Dedifferentiated amniotic fluid mesenchymal stem cell (primary cell): ENCODE data around the gene EXOC6B.

Source experiments
- DNase-seq: peaks from one replicate; pipeline ENCODE4 v3.0.0-alpha.2; 2016; ENCODE audit errors: extremely low spot score

EXOC6B gene

DNA sequence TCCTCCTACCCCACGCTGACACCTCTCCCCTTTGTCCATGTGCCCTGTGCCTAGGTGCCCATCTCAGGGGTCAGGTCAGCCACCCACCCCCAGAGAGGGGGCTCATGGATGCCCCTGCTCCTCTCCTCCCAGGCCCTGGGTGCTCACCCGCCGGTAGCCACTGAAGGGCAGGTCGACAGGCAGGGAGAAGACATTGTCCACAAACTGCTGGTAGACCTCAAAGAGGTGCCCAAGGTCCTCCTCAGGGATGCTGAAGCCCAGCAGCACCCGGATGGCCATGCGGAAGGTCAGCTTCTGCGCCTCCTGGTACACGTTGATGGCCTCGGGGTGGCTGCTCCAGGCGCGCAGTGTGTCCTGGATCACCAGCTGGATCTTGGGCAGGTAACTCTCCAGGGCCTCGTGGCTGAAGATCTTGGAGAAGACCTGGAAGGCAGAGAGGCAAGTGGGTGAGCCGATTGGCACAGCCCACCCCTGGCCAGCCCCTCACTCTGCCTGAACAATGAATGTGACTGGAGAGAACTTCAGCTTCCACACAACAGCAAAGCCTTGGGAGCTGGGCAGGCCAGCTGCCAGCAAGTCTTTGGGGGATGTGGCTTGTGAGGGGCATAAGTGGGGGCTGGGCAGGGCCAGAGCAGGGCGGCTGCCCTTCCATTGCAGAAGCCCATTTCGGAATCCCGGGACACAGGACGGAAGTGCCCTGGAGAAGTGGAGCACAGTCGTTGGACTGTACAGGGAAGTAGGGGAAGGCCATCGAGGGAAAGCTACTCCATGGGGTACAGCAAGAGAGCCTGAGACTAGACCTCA is 690.6 kb downstream of the EXOC6B start:
- DNase-seq: no peak

DNA sequence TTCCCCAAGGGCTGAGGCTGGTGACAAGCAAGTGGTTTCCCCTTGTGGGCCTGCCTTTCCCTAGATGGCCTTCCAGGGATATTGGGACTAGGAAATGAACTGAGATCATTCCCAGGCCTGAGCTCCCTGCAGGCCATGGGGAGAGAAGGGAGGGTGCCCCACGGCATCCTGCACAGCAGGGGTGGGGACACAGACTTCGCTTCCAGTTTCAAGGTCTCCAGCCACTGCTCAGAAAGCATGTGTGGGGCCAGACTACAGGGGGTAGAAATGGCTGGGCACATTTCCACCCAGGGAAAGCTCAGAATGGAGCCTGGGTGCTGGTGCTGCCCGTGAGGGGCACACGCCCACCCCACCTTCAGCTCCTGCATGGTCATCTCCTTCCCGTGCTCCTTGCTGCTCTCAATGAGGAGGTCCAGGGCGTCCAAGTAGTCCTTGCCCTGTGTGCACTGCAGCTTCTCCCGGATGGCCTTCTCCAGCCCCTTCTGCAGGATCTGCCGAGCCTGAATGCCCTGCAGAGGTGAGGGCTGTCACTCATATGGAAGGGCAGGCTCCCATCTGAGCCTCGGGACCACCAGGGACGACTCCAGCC is 691.3 kb downstream of the EXOC6B start:
- no peak for DNase-seq

DNA sequence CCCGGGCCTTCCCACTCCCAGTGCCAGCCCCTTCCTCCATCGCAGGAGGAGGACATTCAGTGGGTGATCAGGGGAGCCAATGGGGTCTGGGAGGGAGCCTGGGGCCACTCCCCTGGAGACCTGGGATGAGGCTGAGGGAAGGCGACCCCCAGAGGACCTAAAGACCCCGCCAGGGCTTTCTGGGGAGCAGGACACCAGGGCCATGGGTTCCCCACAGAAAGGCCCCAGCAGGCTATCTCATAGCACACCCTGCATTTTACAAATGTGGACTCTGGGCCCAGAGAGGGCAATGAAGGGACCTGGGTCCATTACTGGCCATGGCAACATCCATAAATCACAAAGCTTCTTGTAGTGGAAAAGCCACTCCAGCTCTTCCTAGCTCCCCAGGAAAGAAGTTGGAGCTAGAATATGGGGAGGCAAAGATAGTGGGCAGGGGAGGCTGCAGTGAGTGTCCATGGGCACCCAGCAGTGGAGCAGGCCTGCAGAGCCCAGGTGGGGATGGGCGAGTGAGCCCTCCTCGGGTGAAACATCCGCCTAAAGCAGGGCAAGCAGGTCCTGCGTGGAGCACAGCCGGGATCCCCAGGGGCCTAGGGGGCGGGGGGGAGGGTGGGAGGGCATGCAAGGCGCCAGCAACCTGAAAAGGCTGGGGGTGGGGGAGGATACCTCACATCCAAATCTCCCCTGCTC is 692.0 kb downstream of the EXOC6B start:
- DNase-seq: no peak

DNA sequence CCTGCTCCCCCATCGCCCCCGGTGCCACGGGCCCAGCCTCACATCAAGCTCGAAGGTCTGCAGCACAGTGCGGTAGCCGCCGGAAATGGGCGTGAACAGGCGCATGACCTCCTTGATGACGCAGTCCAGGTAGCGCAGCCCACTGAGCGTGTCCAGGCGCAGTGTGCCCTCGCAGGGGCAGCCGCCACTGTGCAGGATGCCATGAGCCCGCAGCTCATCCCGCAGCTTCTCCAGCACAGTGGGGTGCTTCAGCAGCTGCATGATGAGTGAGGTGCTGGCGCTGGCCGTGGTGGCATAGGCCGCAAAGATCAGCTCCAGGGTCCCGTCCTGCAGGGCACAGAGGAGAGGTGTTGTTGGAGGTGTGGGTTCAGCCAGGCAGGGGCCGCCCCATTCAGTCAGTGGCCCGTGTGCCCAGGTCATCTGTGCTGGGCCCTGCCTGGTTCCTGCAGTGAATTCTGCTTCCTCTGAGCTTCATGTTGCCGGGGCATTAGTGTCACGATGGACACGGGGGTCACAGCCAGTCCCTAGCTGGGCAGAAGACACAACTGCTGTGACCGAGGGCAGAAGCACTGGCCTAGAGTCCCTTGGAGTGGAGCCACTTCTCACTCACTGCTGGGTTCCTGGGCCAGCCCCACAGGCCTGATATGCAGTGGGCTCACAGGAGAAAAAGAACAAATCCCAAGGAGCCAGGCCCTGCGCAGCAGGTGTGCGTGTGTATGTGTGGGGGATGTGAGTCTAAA is 692.7 kb downstream of the EXOC6B start:
- no peak for DNase-seq

DNA sequence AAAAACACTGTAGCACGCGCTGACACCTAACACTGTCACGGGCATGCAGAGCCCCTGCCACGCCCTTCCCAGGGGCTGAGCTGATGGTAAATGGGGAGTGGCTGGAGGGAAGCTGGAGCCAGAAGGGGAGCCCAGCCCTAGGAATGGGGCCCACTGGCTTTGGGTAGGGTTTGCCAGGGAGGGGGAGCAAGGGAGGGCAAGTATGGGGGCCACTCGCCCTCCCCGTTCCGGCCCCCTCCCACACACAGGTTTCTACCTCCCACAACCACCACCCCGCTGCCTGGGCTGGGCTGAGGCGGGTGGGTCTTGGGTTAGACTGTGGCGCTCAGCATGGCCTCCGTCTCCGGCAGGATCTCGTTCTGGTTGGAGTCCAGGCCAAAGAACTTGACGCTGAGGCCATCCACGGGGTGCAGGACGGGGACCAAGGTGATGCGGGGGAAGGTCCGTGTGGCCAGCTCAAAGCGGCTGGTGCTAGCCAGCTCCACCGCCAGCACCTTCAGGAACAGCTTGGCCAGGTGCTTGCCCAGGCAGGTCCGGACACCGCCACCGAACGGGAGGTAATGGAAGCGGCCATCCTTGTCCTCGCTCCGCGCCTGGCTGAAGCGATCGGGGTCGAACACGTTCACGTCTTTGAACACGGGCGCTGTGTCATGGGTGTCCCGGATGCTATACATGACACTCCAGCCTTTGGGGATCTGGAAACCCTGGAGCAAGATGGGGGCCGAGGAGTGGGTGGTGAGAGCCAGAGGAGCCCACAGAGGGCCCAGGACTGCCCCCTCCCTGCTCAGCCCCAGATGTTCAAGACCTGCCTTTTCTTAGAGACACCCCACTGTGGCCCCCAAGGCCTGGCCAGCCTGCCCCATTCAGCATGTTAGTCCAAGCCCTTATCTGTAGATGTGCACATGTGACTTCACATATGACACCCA is 693.7 kb downstream of the EXOC6B start:
- DNase-seq: no peak

DNA sequence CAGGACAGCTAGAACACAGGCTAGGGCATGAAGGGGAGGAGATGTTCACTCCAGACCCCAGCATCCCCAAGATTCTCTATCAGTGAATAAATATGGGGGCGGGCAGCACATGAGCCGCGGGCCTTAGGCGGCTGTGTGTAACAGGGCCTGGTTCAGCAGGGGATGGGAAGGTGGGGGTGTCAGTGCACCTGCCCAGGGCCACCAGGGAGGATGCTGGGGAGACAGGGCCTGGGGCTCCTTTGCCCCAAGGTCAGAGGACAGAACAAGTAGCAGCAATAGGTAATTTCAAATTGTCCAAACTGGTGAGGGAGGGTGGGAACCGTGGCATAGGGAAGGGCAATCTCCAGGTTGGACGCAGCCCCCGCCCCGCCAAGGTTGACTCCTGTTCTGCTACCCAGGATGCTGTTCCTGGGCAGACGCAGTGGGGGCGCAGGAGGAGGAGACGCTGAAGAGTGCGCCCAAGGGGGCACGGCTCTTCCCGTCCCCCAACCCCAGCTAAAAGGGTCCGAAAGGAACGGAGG is 694.4 kb downstream of the EXOC6B start:
- DNase-seq: no peak

DNA sequence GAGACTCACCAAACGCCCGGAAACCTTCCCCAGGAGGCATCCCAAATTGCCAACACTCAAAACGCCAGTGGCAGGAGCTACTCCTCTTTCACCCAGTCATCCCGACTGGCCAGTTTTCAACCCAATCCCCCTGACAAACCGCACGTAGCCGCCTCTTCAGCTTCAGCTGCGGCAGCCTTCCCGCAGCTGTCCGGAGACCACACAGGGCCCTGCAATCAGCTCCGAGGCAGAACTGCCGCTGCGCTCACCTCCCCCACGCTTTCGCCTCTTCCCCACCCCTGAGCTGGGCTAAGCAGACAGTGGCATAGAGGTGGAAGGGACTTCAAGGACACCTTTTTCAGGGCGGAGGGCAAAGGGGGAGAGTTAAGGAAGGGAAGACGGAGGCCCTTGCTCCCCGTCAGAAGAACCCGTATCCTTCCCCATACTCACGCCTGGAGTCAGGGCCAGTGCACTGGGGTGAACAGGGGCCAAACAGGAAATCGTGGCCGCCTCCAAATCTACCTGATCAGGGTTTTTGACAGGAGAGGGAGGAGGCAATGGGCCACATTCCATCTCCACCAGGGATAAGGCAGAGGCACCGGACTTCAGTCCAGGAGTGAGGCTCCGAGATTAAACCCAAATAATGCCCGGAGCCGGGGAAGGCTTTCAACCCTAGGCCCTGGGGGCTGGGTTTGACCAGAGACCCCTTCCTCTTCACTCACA is 695.0 kb downstream of the EXOC6B start:
- DNase-seq: no peak

DNA sequence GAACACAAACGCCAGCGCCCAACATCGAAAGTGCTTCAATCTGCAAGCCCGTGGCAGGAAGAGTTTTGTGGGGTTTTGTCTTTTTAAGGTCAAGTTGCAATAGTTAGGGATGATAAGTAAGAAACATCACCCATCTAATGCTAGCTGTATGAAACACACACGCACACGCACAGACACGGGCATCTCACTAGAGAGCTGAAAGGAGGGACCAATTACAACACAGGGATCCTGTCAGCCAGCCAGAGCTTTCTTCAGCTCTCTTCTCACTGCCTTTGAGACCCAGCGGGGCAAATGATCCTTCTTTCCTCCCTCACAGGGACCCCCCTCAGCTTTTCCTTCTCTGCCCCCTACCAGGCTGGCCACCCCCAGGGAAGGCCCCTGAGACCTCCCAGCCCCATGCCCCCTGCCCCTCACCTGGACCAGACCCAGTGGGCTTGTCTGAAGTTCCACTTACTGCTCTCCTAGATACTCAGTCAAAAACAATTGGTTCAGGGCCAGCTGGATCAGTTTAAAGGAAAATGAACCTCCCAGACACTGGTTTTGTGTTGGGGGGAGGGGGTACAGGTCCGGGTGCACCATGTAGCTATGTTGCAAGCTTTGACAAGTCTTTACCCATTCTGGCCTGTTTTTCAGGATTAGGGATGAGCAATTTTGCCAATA is 696.0 kb downstream of the EXOC6B start:
- no peak for DNase-seq

DNA sequence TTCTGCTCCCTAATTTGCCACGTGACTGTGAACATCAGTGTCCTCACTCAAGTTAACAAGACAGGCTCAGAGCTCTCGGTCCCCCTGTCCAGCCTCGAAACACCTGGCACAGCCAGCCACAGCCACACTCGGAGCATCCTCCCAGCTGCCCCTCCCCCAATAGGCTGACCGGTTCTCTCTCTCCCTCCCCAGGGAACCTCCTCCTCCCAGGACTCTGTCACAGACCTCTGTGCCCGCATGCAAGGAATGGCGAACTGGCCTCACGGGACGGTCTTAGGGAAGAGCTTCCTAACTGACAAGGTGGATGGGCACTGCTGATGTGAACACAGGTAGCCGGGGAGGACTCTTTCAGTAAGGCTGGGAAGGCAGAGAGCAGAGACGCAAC is 697.0 kb downstream of the EXOC6B start:
- DNase-seq: no peak

DNA sequence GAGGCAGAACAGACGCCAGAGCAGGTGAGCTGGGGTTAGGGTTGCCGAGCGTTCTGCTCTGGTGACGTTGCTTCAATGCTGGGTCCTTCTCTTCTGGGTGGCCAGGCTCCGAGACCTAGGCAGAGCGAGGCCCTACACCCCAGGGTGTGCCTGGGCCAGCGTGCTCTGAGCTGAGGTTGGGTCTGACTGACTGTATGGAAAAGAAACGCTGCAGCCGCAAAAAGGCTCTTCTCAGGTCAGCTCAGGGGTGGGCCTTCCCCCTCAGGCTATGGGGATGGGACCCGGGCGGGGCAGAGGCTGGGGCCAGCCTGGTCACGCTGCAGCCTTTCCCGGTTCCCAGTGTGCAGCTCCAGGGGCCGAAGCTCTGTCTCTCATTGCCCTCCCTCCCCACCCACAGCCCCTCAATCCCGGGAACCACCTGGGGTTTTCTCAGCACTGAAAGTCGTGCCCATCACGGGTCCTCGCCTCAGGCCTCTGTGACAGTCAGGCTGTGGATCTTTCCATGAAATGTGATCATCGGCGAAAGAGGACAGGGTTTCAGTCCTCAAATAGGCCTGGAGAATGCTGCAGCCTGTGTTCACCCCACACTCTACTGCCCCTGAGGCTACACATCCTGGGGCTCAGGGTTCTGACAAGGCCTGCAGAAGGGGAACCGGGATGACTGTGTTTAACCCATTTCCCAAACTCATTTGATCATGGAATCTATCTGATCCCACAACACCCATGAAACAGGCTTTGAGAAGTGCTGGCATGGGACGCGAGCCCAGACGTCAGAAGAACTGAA is 697.6 kb downstream of the EXOC6B start:
- no peak for DNase-seq

DNA sequence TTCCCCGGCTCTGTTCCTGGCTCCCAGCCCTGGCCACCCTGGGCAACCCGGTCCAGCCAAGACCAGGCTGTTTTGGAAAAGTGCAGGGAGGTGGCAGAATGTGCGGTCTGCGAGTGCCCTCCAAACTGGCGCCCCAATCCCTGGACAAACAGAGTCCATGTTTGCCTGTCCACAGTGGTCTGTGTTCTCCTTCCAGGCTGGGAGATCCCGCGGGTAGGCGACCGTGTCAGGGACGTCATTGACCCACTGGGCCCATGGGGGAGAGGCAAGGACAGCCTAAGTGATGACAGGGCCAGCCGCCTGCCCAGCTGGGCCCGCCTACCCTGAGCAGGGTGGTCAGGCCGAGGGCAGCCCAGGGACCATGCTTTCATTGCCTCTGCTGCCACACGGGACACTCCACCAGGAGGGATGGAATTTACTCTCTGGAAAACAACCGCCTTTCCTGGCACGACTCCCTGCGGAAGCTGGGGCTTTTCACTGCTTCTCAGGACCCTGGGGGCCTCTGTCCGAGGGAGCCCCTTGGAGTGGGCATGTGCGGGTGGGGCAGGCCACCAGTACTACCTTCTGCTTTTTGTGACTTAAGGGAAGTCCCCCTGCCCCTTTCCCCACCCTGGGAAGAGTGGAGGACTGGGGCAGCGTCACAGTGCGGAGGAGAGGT is 698.3 kb downstream of the EXOC6B start:
- no peak for DNase-seq

DNA sequence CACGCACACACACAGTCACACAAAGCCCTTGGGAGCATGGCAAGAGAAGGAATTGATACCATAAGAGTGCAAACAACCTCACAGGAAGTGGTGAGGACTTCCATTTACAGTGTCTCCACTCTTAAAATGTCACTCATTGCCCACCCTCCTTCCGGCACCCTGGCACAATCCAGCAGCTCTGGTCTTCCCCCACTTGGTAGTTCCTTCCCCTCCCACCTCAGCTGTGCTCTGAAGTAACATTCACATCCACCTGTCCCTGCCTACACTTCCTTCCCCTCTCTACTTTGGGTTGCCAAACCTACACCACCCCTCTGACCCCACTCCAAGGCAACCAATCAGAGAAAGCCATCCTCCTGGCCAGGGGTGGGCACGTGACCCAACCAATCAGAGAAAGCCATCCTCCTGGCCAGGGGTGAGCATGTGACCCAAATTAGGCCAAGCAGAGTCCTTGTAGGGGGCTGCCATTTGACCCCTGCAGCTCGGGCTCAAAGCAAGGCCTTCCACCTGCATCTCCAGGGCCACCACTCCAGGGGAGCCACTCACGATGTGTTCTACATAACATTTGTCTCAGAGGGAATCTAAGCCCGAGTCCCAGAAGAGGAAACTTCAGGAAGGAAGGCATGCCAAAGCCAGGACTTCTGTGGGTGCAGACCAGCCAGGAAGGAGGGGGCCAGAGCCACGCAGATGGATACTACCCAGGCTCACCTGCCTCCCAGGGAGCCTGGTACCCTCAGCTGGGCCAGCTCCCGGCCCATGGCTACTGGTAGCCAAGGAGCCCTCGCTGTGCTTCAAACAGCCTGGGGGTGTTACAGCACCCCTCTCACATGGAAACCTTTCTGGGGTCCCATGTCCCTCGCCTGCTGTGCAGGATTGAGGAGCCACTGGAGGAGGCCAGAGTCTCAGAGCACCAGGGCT is 699.4 kb downstream of the EXOC6B start:
- no peak for DNase-seq
